Measurements from ENCODE around the gene RSL1D1. TPM values are rescaled to one million over a fixed set of nuclear protein-coding genes. Genes with fewer than 3 reads are reported as not detected.

RSL1D1 gene
- total RNA-seq, 2 donors from 2014 or later, result 89.5 to 99.3 TPM

DNA sequence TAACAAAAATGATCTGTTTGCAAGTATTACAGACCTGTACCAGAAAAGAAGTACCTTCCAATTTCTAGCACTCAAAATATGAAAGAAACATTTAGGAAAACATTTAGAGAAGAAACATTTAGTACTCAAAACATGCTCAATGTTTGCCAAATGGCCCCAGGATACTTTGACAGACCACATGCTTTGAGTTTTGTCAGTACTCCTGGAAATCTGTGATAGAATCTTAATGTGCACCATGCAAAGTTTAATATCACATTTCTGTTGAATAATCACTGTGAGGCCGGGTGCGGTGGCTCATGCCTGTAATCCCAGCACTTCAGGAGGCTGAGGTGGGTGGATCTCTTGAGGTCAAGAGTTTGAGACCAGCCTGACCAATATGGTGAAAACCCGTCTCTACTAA is 45.8 kb downstream of the RSL1D1 start:
- intact Hi-C loops (cut with DNase I), result no loop called here
- no peak overlapping the region for H3K9ac ChIP-seq (ENCODE audit: low read depth in 2 of 2, low read length in 2 of 2)
- DNase-seq, result no peak
- H3K4me1 ChIP-seq, result no peaks in the 10 kb centered on the region
- no peak overlapping the region for H3K27ac ChIP-seq
- H3K27me3 ChIP-seq, result no peaks in the 10 kb centered on the region
- no peak overlapping the region for H3K4me3 ChIP-seq
- no peaks in the 10 kb centered on the region for H3K36me3 ChIP-seq
- no peak for TF ChIP-seq CTCF (IDR thresholded peaks at IDR 0.05)
- no peaks in the 10 kb centered on the region for H3K9me3 ChIP-seq

- H3K9me3 ChIP-seq, result no peaks in the 10 kb centered on the region
- no peaks in the 10 kb centered on the region for H3K27me3 ChIP-seq
- no peaks in the 10 kb centered on the region for H3K36me3 ChIP-seq
- H3K4me3 ChIP-seq, result no peak overlapping the region
- no peaks in the 10 kb centered on the region for H3K4me1 ChIP-seq
- intact Hi-C loops (cut with DNase I), result no loop called here
- no peak overlapping the region for H3K9ac ChIP-seq (ENCODE audit: low read depth in 2 of 2, low read length in 2 of 2)
- no peak for DNase-seq
- no peak overlapping the region for H3K27ac ChIP-seq
- no peak for TF ChIP-seq CTCF (IDR thresholded peaks at IDR 0.05)
Measured at GRCh38 chr16:11801481-11802021, 49.8 kb downstream of the RSL1D1 start.

GRCh38 chr16:11800382-11800718 is 51.0 kb downstream of the RSL1D1 start:
- intact Hi-C loops (cut with DNase I), result no loop called here
- H3K4me1 ChIP-seq, result peaks cover 4% of the 10 kb centered on the region
- H3K36me3 ChIP-seq, result no peaks in the 10 kb centered on the region
- no peaks in the 10 kb centered on the region for H3K27me3 ChIP-seq
- DNase-seq, result no peak
- TF ChIP-seq CTCF (IDR thresholded peaks at IDR 0.05), result no peak
- no peak overlapping the region for H3K4me3 ChIP-seq
- no peak overlapping the region for H3K9ac ChIP-seq (ENCODE audit: low read depth in 2 of 2, low read length in 2 of 2)
- H3K9me3 ChIP-seq, result no peaks in the 10 kb centered on the region
- no peak overlapping the region for H3K27ac ChIP-seq

DNA sequence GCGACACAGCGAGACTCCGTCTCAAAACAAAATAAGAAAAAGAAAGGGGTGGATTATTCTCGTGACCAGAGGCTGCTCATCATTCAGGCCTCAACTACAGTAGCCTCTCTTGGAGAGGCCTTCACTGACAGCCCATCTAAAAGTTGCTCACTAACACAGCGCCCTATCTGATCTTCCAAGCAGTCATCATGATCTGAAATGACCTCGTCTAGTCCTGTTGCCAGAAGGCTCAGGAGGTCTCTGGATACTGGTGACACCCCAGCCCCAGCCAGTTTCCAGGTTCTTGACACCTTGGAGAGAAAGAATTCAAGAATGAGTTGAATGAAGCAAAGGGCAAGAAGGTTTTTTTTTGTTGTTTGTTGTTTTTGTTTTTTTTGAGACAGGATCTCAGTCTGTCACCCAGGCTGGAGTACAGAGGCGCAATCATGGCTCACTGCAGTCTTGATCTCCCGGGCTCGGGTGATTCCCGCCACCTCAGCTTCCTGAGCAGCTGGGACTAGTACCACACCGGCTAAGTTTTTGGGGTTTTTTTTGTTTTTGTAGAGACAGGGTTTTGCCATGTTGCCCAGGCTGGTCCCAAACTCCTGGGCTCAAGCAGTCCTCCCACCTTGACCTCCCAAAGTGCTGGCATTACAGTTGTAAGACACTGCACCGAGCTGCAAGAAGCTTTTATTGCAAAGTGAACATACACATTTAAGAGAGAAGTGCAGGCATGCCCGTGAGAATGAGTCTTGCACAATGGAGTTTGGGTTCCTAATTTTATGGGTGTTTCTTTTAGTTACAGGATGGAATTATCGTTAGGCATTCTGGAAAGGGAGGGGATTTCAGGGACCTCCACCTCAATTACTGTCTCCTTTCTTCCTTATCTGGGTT is 51.6 kb downstream of the RSL1D1 start:
- no peak for TF ChIP-seq CTCF (IDR thresholded peaks at IDR 0.05)
- H3K4me3 ChIP-seq, result no peak overlapping the region
- no peaks in the 10 kb centered on the region for H3K36me3 ChIP-seq
- H3K27ac ChIP-seq, result no peak overlapping the region
- no peaks in the 10 kb centered on the region for H3K27me3 ChIP-seq
- intact Hi-C loops (cut with DNase I), result loop anchor here (10.0 kb wide), 1 partner anchor 55 kb away; the partner anchor contains the start of gene TXNDC11
- peaks cover 4% of the 10 kb centered on the region for H3K4me1 ChIP-seq
- no peak for DNase-seq
- no peaks in the 10 kb centered on the region for H3K9me3 ChIP-seq
- no peak overlapping the region for H3K9ac ChIP-seq (ENCODE audit: low read depth in 2 of 2, low read length in 2 of 2)

- no peak overlapping the region for H3K9ac ChIP-seq (ENCODE audit: low read depth in 2 of 2, low read length in 2 of 2)
- H3K9me3 ChIP-seq, result no peaks in the 10 kb centered on the region
- TF ChIP-seq CTCF (IDR thresholded peaks at IDR 0.05), result no peak
- H3K27me3 ChIP-seq, result no peaks in the 10 kb centered on the region
- no peak for DNase-seq
- no peaks in the 10 kb centered on the region for H3K36me3 ChIP-seq
- no peak overlapping the region for H3K4me3 ChIP-seq
- no peak overlapping the region for H3K27ac ChIP-seq
- H3K4me1 ChIP-seq, result peaks cover 4% of the 10 kb centered on the region
- intact Hi-C loops (cut with DNase I), result loop anchor here (10.0 kb wide), 1 partner anchor 54 kb away; the partner anchor contains the start of gene TXNDC11
Measured at GRCh38 chr16:11799017-11799381, 52.3 kb downstream of the RSL1D1 start.
